IMR-90 (cell line): Measurements from ENCODE around the gene TRDMT1. TPM values are rescaled to one million over a fixed set of nuclear protein-coding genes. Genes with fewer than 3 reads are reported as not detected.
A peak's percentile ranks its signal among the peaks of the same experiment; 100 is the strongest.

Source experiments
- ATAC-seq: fragments of 200-7000 bp; cut with Tn5 transposase; 2 replicates; pipeline ENCODE4 v1.9.1; 2020; ENCODE audit warnings: low read depth, mild to moderate bottlenecking, moderate library complexity
- BruUV-seq: library from RNA; stranded (reverse); fragments of 400-500 nt; replicated peaks from 2 replicates; lab custom pipeline; 2021; lab: Mats Ljungman, UMichigan
- CTCF ChIA-PET: fragments of 300-600 bp; formaldehyde crosslinking; extraction: SDS; loops from one replicate; lab custom pipeline; 2021; ENCODE audit warnings: antibody characterized with exemption; lab: Yijun Ruan, JAX
- POLR2A ChIA-PET: fragments of 300-600 bp; sonication (Branson Sonifier 250); formaldehyde crosslinking; loops from one replicate; lab custom pipeline; 2022; ENCODE audit warnings: antibody characterized with exemption; ENCODE audit not compliant: unreplicated experiment; lab: Charles Lee
- DNase-seq: peaks from one replicate; pipeline ENCODE4 v3.0.0; 2013
- H2AFZ ChIP-seq: replicated peaks from 2 replicates; pipeline ENCODE3; 2013; ENCODE audit warnings: low read length, mild to moderate bottlenecking; ENCODE audit not compliant: poor library complexity
- H2AK5ac ChIP-seq: 2 replicates; pipeline ENCODE4 v1.6.1; 2013; ENCODE audit warnings: low read depth, low read length, inconsistent platforms
- H2AK9ac ChIP-seq: replicated peaks from 2 replicates; pipeline ENCODE3; 2013; ENCODE audit warnings: mild to moderate bottlenecking, low read depth, low read length, moderate library complexity; ENCODE audit not compliant: poor library complexity
- H2BK120ac ChIP-seq: 2 replicates; pipeline ENCODE4 v1.6.1; 2013; ENCODE audit warnings: low read depth, low read length, inconsistent platforms
- H2BK15ac ChIP-seq: 3 replicates; pipeline ENCODE4 v1.6.1; 2013; ENCODE audit warnings: low read depth, low read length, inconsistent platforms
- H2BK20ac ChIP-seq: 2 replicates; pipeline ENCODE4 v1.6.1; 2013; ENCODE audit warnings: low read depth, mild to moderate bottlenecking, inconsistent platforms, low read length, moderate library complexity
- H2BK5ac ChIP-seq: 2 replicates; pipeline ENCODE4 v1.6.1; 2013; ENCODE audit warnings: mild to moderate bottlenecking, low read depth, low read length, inconsistent platforms; ENCODE audit not compliant: poor library complexity, severe bottlenecking
- H3K14ac ChIP-seq: replicated peaks from 2 replicates; pipeline ENCODE4 v1.6.1; 2013; ENCODE audit warnings: low read depth, low read length, inconsistent platforms
- H3K18ac ChIP-seq: 2 replicates; pipeline ENCODE4 v1.6.1; 2013; ENCODE audit warnings: low read depth, low read length, control low read depth
- H3K23ac ChIP-seq: 2 replicates; pipeline ENCODE4 v1.6.1; 2013; ENCODE audit warnings: low read depth, low read length, inconsistent platforms
- H3K27ac ChIP-seq: 2 replicates; pipeline ENCODE4 v1.5.1; 2013; ENCODE audit warnings: mild to moderate bottlenecking, control low read depth, low read length; ENCODE audit not compliant: insufficient read depth
- H3K27me3 ChIP-seq: 2 replicates; pipeline ENCODE4 v1.6.1; 2013; ENCODE audit warnings: low read length; ENCODE audit not compliant: control insufficient read depth, insufficient read depth
- H3K36me3 ChIP-seq: 2 replicates; pipeline ENCODE4 v1.6.1; 2013; ENCODE audit warnings: low read length, mixed read lengths; ENCODE audit not compliant: control insufficient read depth, insufficient read depth
- H3K4ac ChIP-seq: 2 replicates; pipeline ENCODE4 v1.6.1; 2013; ENCODE audit warnings: low read depth, low read length, inconsistent platforms
- H3K4me1 ChIP-seq: 2 replicates; pipeline ENCODE4 v1.6.1; 2013; ENCODE audit warnings: low read length, mixed read lengths; ENCODE audit not compliant: control insufficient read depth, insufficient read depth
- H3K4me2 ChIP-seq: 2 replicates; pipeline ENCODE4 v1.6.1; 2013; ENCODE audit warnings: low read depth, mild to moderate bottlenecking, control low read depth, low read length, moderate library complexity
- H3K4me3 ChIP-seq: 2 replicates; pipeline ENCODE4 v1.5.1; 2013; ENCODE audit warnings: low read depth, mild to moderate bottlenecking, control low read depth, low read length, moderate library complexity; ENCODE audit not compliant: insufficient read depth
- H3K56ac ChIP-seq: 2 replicates; pipeline ENCODE4 v1.6.1; 2013; ENCODE audit warnings: low read length, inconsistent platforms; ENCODE audit not compliant: insufficient read depth; ENCODE audit errors: extremely low read depth
- H3K79me1 ChIP-seq, 2 experiments: 2 replicates each; pipeline ENCODE4 v1.6.1; 2013; ENCODE audit warnings: low read length in 2 of 2, inconsistent platforms in 1 of 2, low read depth in 1 of 2
- H3K9ac ChIP-seq: 2 replicates; pipeline ENCODE4 v1.6.1; 2013; ENCODE audit warnings: low read depth, low read length, control low read depth
- H3K9me1 ChIP-seq: 2 replicates; pipeline ENCODE4 v1.6.1; 2013; ENCODE audit warnings: low read length, inconsistent platforms; ENCODE audit not compliant: insufficient read depth
- H3K9me3 ChIP-seq: 2 replicates; pipeline ENCODE4 v1.6.1; 2013; ENCODE audit warnings: low read length; ENCODE audit not compliant: control insufficient read depth, insufficient read depth
- H4K20me1 ChIP-seq: 2 replicates; pipeline ENCODE4 v1.6.1; 2013; ENCODE audit warnings: low read length, inconsistent platforms; ENCODE audit not compliant: insufficient read depth
- H4K5ac ChIP-seq: 2 replicates; pipeline ENCODE4 v1.6.1; 2013; ENCODE audit warnings: mild to moderate bottlenecking, low read depth, low read length, control low read depth
- H4K8ac ChIP-seq, 2 experiments: 2 replicates each; pipeline ENCODE4 v1.6.1; 2013; ENCODE audit warnings: low read depth in 2 of 2, low read length in 2 of 2, control low read depth in 1 of 2, inconsistent platforms in 1 of 2
- H4K91ac ChIP-seq: 2 replicates; pipeline ENCODE4 v1.6.1; 2013; ENCODE audit warnings: low read depth, low read length, inconsistent platforms; ENCODE audit not compliant: insufficient read depth
- CEBPB ChIP-seq: IDR thresholded peaks from 2 replicates; pipeline ENCODE4 v1.6.1; 2012; ENCODE audit warnings: low read depth, low read length, improper control_type of control experiment
- MXI1 ChIP-seq: IDR thresholded peaks from 2 replicates; pipeline ENCODE4 v1.6.1; 2012; ENCODE audit warnings: low read depth, mild to moderate bottlenecking, low read length, moderate library complexity, borderline replicate concordance
- SMC3 ChIP-seq: fragments of 150-350 bp; IDR thresholded peaks from 2 replicates; pipeline ENCODE4 v1.6.1; 2016; ENCODE audit warnings: low read depth, mild to moderate bottlenecking, antibody characterized with exemption, low read length, moderate library complexity
- WGBS, 2 experiments: methylation state at CpG; one replicate each; pipeline versions ENCODE4 v1.1.5 to v1.1.7; 2013; ENCODE audit warnings: missing lambda C conversion rate in 2 of 2; ENCODE audit not compliant: insufficient read length in 1 of 2; ENCODE audit errors: extremely low coverage in 2 of 2; 5-methylcytosine and 5-hydroxymethylcytosine counted together
- dilution Hi-C: fragments of 300-500 bp; cut with HindIII; formaldehyde crosslinking; loops from one replicate; pipeline ENCODE4 v1.14.3; 2018; ENCODE audit warnings: low sequenced_read_pairs; ENCODE audit not compliant: unreplicated experiment
- in situ Hi-C: fragments of 300-500 bp; cut with MboI; formaldehyde crosslinking; loops from 3 replicates; pipeline ENCODE4 v1.14.3; 2019; ENCODE audit warnings: low sequenced_read_pairs, inconsistent platforms, mixed read lengths
- intact Hi-C: fragments of 100-400 bp; cut with micrococcal nuclease; formaldehyde crosslinking; loops from 2 replicates; pipeline ENCODE4 v1.10.0; 2022
- polyA plus RNA-seq, 3 experiments: library from polyadenylated mRNA; depleted of rRNA; stranded (reverse); fragments of >200 nt; gene quantifications; 2 replicates each; pipeline ENCODE4 v1.2.3, GENCODE V29; 2012; ENCODE audit warnings: low replicate concordance in 1 of 3
- total RNA-seq: library from RNA; depleted of rRNA; stranded (reverse); fragments of >200 nt; gene quantifications from 2 replicates; pipeline ENCODE4 v1.2.3, GENCODE V29; 2012
- TF ChIP-seq, protein P1 (sequence below): fragments of 150-350 bp; IDR thresholded peaks from 2 replicates; pipeline ENCODE4 v1.6.1; 2016; ENCODE audit warnings: low read depth, mild to moderate bottlenecking, low read length, moderate library complexity, borderline replicate concordance
- TF ChIP-seq, protein P2 (sequence below): conservative IDR thresholded peaks from 2 replicates; pipeline ENCODE4 v1.5.1; 2012; ENCODE audit warnings: mild to moderate bottlenecking, low read depth, low read length, improper control_type of control experiment

TRDMT1 gene
- total and polyA plus RNA-seq, 2 of the 4 experiments (the other 2 are of a cell fraction): 2.1 to 4.7 TPM

DNA sequence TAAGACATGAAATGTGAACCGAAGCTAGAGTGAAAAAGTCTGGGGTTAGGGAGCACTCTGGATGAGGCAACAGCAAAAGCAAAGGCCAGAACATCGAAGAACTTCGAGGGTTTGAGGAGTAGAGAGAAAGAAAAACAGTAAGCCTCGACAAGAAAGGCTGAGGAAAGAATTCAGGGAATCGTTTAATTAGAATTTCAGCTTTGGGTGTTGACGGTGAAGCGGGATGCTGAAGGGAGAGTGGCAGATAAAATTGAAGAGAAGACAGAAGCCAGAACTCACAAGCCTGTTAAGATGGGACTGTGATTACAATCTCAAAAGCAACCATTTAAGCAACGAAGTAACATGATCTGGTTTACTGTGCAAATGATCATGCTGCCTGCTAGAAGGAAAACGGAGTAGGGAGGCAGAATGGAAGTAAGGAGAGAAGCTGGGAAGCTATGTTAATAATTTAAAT is 2.1 kb downstream of the TRDMT1 start:
- H4K20me1 ChIP-seq: no peaks in the 10 kb centered on the region

More for the DNA sequence above, 2.1 kb downstream of the TRDMT1 start:
- Histone ChIP-seq H2BK5ac (peak overlapping the region; percentile 95), H3K79me1 (peaks cover 13 to 42% of the 10 kb centered on the region in 2 experiments), H4K8ac (peak overlapping the region; percentile 55 to 85), H3K4me2 (peak overlapping the region; percentile 89), H3K27me3 (no peaks in the 10 kb centered on the region), H4K5ac (peak overlapping the region; percentile 83), H3K9me3 (no peaks in the 10 kb centered on the region), H2AK9ac (peak overlapping the region; percentile 57), H2BK120ac (peak overlapping the region; percentile 94), H2BK20ac (peak overlapping the region; percentile 95), H3K9me1 (no peaks in the 10 kb centered on the region), H3K4me1 (peaks cover 6% of the 10 kb centered on the region; the same call in 1 of the 2 replicates), H2AK5ac (peak overlapping the region; percentile 62; the same call in 1 of the 2 replicates), H4K91ac (peak overlapping the region; percentile 85), H3K27ac (peak overlapping the region; percentile 89), H3K18ac (peak overlapping the region; percentile 99), H3K36me3 (no peaks in the 10 kb centered on the region), H3K23ac (peak overlapping the region; percentile 90), H2AFZ (peak overlapping the region; percentile 90), H2BK15ac (peak overlapping the region; percentile 21), H3K9ac (peak overlapping the region; percentile 81), H3K4me3 (peak overlapping the region; percentile 33; the same call in 1 of the 2 replicates), H3K56ac (peak overlapping the region; percentile 80), H3K4ac (peak overlapping the region; percentile 94), H3K14ac (peak overlapping the region; percentile 77)
- dilution Hi-C loops: no loop called here
- POLR2A ChIA-PET: no interaction called here
- WGBS, 2 experiments: 19% methylated on average over 4 of the region's 9 CpGs; no CpG with 5 or more reads in 1 of the 2 experiments
- TF ChIP-seq, protein P1, sequence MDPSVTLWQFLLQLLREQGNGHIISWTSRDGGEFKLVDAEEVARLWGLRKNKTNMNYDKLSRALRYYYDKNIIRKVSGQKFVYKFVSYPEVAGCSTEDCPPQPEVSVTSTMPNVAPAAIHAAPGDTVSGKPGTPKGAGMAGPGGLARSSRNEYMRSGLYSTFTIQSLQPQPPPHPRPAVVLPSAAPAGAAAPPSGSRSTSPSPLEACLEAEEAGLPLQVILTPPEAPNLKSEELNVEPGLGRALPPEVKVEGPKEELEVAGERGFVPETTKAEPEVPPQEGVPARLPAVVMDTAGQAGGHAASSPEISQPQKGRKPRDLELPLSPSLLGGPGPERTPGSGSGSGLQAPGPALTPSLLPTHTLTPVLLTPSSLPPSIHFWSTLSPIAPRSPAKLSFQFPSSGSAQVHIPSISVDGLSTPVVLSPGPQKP: no peak
- peak; percentile 86 for TF ChIP-seq CEBPB
- no peak for TF ChIP-seq MXI1
- TF ChIP-seq SMC3: 0 out of 2 replicates have a peak, but pooled peaks have one; percentile 1
- TF ChIP-seq, protein P2, sequence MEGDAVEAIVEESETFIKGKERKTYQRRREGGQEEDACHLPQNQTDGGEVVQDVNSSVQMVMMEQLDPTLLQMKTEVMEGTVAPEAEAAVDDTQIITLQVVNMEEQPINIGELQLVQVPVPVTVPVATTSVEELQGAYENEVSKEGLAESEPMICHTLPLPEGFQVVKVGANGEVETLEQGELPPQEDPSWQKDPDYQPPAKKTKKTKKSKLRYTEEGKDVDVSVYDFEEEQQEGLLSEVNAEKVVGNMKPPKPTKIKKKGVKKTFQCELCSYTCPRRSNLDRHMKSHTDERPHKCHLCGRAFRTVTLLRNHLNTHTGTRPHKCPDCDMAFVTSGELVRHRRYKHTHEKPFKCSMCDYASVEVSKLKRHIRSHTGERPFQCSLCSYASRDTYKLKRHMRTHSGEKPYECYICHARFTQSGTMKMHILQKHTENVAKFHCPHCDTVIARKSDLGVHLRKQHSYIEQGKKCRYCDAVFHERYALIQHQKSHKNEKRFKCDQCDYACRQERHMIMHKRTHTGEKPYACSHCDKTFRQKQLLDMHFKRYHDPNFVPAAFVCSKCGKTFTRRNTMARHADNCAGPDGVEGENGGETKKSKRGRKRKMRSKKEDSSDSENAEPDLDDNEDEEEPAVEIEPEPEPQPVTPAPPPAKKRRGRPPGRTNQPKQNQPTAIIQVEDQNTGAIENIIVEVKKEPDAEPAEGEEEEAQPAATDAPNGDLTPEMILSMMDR: no peak
- BruUV-seq: no TSS peak
- intact Hi-C loops: no loop called here
- CTCF ChIA-PET: interaction anchor here (0.6 to 1.7 kb wide), 3 partner anchors 20 to 346 kb away, joined by 3 to 8 read pairs (median 5); no protein-coding TSS in a partner anchor
- in situ Hi-C loops: no loop called here
- peak; percentile 70 for DNase-seq
- ATAC-seq: no peak
